ENCODE measurements around the gene PLCD1.
"Not testable (repeated sequence)": the region's sequence is repeated elsewhere in the genome, so short reads cannot be mapped to it uniquely, and the experiment has no call there.

The PLCD1 gene

DNA sequence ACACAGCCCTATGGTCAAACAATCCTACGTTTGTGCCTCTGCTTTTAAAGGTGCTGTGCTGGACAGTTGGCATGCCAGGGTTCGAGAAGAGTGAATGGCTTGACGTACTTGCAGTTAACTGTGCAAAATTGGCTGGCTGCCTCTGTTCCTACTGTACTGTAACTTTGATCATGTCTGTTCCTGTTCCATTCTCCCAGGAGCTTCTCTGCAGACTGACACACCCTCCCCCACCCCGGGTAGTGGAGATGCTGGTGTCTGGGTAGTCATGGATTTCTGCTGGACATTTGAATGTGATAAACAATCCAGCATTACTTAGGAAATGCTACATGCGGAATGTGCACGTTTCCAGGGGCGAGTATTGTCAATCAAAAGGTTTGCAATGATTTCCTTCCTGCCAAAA is 45.4 kb downstream of the PLCD1 start:
- DNase-seq, result no peak

DNA sequence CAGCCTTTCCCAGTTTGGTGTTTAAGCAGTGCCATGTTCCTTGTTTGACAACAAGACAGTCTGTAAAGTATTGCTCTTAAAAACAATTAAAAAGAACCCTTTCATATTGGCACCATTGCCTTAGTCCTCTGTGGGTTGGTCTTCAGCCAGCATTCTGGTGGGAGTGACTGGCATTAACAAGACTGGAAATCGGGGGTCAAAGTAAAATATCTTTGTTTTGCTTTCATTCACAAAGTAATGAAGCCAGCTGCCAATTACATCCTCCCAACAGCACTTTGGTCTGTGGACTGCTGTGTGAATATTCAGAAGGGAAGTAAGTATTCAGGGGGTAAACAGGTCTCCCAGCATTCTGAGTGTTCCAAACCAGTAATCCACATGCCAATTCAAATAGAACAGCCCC is 47.1 kb downstream of the PLCD1 start:
- no peak for DNase-seq

DNA sequence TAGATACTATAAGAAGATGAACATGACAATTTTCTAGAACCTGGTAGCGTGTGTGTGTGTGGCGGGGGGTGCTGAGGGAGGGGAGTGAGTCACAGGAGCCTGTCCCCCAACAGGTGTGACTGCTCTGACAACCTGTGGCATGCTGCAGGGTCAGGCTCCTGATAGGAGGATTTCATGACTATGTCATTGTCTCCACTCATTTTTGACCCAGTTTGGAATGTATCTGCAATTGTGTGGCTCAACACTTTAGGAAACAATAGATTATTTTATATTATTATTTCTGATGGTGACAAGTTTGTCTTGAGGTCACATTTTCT is 48.1 kb downstream of the PLCD1 start:
- no peak for DNase-seq

DNA sequence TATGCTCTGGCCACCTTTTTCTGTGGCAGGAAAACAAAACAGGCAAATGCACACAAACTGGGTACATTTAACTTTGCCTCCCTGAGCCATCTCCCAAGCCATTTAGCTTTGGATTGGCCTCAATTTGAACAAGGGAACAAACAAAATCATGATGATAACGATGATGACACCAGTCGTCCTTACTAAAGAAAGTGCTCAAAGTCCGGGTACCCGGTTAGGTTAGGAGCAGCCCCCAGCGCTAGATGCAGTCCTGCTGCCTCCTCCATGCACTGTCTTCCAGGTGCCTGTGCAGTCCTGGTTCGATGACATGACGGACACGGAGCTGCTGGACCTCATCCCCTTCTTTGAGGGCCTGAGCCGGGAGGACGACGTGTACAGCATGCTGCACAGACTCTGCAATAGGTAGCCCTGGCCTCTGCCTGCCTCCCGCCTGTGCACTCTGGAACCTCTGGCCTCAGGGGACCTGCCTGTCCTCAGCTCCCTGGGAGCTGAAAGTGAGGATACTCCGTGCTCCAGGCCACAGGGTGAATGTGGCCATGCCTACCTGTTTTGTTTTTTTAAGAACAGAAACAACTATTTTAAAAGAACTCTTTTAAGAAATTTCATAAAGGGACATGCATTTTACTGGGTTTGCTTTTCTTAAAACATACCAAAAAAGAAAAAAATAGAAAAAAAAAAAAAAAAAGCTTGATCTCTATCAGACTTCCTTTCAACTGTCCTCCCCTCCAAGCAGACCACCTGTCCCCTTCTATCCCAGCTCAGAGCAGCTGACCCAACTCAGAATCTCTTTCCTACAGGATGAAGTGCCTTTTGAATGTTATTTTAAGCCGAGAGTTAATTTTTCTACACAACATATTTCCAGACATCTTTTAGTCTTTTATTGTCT is 48.7 kb downstream of the PLCD1 start:
- DNase-seq, result no peak

DNA sequence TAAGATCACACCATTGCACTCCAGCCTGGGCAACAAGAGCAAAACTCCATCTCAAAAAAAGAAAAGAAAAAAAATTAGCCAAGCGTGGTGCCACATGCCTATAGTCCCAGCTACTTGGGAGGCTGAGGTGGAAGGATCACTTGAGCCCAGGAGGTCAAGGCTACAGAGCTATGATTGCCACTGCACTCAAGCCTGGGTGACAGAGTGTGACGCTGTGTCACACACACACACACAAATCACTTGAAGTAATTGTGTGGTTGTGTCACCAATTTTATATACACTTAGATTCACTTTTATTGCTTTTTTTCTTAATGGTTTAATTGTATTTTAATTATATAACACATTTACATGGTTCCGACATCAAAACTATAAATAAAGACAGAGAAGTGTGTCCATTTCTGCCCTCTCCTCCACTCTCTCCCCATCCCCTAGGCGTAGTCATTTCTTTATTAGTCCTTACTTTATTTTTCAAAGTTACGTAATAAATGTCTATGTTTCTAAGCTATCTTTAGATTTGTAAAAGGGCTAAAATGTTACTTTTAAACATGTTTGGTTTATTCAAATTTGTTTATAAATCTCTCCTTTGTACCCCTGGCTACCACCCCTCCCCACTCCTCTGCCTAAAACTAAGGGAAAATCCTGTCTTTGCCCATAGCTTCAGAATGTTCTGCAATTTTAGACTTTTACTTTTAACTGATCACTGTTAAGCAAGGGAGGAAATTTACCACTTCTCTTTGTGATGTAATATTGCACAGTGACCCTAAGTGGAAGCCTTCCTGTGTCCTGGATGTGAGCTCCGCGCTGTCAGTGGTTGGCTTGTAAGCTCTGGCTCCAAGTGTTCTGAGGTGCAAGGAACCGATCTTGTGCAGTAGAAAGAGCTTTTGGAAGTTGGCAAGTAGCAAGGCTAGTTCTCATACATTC is 49.6 kb downstream of the PLCD1 start:
- DNase-seq, result no peak

DNA sequence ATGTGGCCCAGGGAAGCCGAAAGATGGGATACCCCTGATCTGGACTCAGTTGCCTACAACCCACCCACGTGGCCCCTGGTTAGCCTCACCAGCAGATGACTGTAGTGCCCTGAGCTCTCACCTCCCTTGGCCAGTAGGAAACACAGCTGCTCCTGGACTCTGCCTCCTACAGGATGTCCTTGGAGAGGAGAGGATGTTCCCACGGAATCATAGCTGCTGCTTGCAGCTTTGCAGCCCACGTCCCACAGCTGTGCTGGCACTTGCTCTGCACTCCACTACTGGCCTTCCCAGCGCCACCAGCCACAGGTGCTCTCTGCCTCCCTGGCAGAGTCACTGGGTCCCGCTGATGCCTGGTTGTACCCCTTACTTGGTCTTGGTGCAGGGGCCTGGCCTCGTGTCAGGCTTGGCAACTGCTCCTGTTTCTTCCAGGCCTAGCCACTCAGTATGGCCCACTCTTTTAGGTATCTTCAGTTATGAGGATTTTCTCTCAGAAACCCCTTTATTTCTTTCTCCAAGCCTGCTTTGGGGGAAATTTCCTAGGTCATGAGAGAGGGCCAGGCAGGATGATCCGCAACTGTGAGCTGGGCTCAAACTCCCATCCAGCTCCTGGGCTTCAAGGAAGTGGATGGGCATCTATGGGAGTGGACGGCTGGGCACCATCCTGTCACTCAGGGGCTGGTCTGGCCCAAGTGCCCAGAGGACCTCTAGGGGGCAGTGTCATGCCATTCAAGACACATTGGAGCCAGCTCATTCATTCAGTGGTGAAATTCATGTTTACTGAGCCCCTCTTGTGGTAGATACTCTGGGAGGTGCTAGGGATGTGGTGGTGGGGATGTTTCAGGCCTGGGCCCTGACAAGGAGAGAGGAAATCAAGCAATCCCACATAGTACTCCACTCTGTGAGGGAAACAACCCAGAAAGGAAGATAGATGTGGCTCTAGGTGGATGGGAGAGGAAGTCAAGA is 55.0 kb downstream of the PLCD1 start:
- DNase-seq, result peak; percentile 50

DNA sequence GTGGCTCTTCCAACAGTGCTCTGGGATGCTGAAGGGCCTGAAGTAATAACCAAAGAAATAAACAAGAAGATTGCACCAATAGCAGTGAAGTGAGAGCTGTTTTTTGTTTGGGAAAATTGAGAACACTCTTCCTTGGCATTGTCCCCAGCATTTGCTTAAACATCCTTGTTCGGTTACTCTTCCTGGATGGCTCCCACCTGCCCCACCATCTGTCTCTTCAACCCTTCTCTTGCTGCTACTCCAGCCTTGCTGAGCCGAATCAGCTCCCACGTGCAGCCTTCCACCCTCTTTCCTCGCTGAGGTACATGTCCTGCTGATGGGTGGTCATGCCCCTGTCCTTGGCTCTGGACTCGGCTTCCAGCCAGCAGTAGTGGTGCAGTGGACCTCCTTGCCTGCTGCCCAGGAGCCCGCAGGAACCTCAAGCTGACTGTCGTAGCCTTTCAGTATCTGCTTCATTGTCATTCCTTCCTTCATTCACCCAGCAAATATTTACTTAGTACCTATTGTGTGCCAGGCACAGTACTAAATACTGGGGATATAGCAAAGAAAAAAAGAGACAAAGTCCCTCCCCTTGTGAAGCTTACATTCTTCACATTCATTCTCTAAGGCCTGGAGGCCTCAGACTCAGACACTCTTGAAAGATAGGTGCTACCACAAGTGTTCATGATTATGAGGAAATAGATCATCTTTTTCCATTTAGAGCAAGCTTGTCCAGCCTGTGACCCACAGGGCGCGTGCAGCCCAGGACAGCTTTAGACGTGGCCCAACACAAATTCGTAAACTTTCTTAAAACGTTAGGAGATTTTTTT is 56.0 kb downstream of the PLCD1 start:
- peak; percentile 3 for DNase-seq

DNA sequence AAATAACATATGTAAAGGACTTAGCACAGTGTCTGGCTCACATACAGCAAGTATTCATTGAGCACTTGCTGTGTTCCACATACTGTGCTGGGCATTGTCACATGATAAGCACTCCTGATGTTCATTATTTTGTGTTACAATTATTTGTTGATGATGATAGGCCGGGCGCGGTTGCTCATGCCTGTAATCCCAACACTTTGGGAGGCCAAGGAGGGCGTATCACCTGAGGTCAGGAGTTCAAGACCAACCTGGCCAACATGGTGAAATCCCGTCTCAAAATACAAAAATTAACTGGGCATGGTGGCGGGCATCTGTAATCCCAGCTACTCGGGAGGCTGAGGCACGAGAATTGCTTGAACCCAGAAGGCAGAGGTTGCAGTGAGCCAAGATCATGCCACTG is 57.4 kb downstream of the PLCD1 start:
- DNase-seq, result not testable (repeated sequence)

DNA sequence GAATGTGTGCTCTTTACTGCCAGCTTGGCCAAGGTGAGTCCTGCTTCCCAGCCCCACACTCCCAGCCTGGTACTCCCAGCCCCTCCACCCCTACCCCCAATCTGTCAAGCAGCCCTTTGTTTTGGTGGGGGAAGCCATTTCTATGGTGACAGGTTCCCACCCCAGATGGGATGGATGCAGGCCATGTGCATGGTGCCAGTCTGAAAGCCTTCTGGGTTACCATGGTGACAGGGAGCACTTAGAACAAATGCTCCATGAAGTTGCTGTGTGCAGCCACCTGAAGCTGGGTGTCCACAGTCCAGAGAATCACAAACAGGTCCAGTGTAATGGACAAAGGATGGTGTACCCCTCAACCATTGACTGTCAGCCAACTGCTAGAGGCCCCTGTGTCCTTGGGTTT is 58.0 kb downstream of the PLCD1 start:
- peak; percentile 2 for DNase-seq

DNA sequence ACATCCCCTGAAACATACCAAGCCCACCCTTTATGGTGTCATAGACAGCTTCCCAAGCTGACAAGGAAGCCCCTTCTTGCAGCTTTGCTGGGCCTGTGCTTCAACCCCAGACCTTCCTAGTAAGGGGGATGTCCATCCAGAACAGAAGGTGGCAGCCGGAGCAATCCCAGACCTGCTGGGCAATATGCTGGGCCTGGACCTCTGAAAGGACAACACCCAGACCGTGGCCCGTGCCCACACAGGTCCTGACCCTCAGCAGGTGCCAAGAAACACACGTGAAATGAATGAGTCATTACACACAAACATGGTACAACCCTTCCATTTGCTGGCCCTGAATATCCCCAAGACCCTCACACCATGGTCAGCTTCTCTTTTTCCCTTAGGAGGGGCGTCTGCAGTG is 58.6 kb downstream of the PLCD1 start:
- no peak for DNase-seq

DNA sequence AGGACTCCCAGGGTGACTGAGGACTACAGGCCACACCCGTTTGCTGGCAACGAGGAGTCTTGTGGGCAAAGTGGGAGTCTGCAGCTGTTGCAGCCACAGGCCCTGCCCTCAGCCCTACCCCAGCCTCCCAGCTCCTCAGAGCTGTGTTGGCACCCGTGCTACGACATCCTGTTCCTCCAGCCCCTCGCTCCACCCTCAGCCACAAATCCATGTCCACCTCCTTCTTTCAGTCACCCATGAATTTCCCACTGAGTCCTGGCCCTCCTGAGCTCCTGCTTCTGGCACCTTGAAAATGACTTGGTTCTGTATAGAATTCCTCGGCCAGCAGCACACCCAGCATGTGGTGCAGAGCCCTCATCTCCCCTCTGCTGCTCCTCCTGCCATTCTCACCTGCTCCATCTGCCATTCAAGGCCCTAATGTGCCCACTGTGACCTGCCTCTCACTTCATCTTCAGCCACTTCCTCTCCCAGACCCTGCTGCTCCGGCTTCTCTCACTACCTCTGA is 59.8 kb downstream of the PLCD1 start:
- DNase-seq, result no peak

DNA sequence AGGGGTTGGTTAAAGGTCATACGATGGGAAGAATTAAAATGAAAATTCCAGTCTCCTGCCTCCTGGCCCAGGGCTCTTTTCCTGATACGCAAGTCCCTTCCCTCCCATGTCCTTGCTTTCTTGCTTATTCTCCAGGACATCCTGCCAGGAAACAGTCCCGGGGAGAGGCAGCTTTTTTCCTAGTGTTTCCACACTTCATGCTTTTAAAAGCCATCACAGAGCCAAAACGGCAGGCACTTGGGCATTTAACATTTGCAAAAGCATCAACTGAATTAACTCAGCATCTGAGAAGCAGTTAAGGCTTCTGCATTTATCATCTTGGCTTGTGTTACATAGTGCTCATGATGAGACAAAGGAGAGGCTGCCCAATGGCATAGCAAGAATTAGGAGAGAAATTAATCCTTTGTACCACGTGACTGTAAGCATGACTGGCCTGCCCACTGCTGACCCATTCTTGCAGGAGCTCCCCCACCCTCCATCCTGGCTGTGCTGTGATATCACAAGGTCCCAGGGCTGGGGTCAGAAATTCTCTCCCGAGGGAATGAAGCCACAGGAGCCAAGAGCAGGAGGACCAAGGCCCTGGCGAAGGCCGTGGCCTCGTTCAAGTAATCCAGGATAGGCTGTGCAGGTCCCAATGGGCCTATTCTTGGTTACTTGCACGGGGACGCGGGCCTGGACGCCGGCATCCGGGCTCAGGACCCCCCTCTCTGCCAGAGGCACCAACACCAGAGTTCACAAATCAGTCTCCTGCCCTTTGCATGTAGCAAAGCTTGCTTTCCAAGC is 60.4 kb downstream of the PLCD1 start:
- no peak for DNase-seq

DNA sequence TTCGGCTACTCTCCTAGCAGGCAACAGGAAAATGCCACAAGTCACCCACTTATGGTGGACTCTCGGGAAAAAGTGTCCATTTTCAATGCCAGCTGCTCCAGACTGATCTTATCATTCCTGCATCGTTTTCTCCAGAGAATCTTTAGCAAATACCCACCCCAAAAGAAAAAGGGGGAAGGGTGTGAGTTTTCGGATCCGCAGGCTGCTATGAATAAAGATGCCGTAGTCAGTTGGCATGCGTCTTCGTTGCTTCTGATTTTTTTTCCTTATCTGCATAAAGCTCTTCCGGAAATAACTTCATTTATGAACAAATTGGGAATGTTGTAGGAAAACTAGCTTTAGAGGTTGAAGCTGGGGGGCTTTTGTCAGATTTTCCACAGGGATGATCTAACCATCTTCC is 61.2 kb downstream of the PLCD1 start:
- DNase-seq, result no peak

DNA sequence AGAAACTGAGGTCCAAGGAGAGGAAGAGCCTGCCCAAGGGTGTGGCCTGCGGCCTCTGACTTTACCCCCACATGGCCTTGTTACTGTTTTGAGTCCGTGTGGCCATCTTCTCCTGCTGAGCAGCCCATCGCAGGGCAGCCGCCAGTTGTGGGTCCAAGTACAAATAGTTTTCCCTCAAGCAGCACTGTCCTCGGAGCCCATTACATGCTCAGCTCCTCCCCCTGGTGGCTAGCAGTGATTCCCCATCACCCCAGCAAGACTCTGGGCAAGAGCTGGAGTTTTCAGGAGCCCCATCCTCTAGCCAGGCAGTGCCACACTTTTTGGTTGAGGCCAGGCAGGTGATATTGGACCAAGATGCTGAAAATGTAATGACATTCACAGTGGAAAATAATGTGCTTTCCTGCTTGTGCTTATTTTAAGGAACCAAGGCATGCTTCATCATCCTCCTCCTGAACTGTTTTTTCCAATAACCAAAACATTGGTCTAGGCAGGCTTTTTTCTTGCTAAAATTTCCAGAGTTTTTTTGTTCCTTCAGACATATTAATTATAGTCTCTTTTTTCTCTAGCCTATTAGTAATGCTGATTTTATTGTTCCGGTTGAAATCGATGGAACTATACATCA is 62.1 kb downstream of the PLCD1 start:
- peak; percentile 26 for DNase-seq

DNA sequence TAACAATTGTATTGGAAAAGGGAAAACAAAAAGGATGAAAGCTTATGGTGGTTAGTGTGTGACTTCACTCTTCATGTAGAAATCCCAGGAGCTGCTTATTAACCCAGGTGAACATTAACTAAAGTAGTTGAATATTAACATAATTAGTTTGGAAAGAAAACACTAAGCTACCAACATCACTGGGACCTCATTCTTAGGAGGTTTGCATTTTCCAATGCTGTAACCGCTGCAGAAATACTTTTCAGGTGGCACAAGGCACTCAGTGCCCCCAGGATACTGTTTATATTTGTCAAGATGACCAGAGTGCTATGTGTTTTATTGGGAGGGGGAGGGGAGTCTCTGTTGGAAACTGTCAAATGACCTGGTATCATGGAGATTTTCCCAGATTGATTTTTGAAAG is 64.7 kb downstream of the PLCD1 start:
- DNase-seq, result no peak

DNA sequence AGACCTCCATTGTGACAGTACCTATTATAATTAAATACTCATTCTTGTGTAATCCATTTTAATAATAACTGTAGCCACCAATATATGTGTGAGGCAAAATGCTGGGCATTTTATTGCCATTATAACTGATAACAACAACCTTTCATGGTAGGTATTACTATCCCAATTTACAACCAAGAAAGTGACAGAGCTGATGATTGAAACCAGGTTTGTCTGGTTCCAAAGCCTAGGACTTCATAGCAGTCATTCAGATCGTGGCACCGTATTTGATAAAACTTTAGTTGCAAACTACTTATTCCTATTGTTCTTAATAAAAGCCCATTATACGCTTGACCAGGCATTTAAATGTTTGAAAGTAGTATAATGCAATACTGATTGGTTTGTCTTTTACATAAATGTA is 65.3 kb downstream of the PLCD1 start:
- DNase-seq, result no peak

DNA sequence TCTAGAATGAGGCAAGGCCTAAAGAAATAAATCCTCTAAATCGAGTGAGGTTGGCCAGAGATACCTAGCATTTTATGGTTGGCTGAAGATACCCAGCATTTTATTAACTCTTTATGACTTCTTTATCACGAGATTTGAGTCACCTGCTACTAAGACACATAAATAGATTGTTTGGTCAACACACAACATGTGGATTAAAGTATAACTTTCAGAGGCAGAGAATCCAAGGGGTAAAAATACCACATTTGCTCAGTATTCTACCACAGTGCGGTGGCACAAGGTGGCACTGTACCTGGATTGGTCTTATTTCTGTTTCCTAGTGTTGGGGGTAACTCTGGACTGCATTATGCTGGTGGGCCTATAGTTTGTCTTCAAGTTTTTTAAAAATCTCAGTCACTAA is 65.8 kb downstream of the PLCD1 start:
- DNase-seq, result no peak

DNA sequence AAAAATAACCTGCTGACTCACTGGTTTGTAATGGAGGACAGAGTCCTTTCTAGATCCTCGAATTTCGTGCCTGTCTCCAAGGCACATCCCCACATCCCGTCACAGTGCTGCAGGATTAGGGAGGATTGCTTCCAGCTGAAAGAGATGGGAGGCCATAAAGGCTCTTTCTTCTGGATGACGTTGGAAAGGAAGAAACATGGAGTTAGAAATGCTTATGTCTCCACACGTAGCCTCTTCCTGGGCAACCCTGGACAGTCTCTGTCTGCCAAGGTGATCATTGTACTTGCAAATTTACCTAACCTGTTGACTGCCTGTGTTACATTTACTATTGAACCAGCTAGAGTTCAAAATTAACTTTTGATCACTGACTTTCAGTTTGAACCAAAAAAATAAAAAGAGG is 66.4 kb downstream of the PLCD1 start:
- no peak for DNase-seq

DNA sequence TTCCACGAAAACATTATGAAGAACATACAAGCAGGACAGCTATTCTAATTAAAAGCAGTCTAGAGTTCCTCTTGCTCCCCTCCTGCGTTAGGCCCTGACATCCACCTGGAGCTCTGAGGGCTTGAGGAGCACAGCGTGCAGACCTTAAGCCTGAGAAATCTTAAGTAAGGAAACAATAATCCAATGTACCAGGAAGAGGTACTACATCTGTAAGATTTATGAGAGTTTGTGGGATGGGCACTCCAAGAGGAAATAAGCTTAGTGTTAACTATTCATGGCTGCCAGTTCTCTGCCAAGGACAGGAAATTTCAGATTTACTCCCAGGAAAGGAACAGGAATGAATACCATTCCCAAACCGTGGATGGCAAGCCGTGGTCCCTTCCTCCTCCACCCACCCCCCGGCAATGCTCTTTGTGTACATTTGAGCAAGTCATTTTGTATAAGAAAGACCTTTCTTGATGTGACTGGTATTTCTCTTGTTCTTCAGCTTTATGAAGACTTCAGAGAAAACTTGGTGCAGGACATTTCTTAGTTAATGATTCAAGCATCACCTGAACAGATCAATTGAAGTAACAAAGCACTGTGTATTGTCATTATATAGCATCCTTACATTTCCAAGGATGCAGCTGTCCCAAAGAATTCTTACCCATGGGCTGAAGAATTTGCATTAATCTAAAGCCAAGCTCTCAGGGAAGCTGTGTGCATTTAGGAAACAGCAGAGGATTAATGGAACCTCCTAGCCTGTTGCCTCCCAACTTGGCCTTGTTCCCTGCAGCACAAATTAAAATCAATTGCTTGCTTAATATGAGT is 67.6 kb downstream of the PLCD1 start:
- DNase-seq, result no peak

DNA sequence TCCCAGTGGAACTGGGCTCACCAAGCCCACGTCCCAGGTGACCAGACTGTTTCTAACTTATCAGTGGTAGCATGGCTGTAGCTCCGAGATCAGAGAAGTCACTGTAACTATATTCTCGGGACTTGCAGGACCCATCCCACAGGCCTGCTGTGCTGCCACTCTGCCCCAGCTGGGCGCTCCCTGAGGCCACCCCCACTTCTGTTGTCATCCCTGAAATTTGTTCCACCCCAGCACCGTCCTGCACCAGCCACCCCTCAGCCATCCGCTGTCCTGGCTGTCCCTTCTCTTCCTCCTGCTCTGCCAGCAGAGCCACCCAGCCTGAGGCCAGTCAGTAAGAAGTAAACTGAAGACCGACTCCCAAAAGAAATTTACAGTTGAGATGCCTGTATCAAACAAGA is 71.9 kb downstream of the PLCD1 start:
- no peak for DNase-seq
